IMR-90 (cell line): Measurements from ENCODE around the gene FARS2. TPM values are rescaled to one million over a fixed set of nuclear protein-coding genes. Genes with fewer than 3 reads are reported as not detected.

Experiments
- ATAC-seq: fragments of 200-7000 bp; cut with Tn5 transposase; 2 replicates; pipeline ENCODE4 v1.9.1; 2020; ENCODE audit warnings: low read depth, mild to moderate bottlenecking, moderate library complexity
- BruUV-seq: library from RNA; stranded (reverse); fragments of 400-500 nt; replicated peaks from 2 replicates; lab custom pipeline; 2021; lab: Mats Ljungman, UMichigan
- CTCF ChIA-PET: fragments of 300-600 bp; formaldehyde crosslinking; extraction: SDS; loops from one replicate; lab custom pipeline; 2021; ENCODE audit warnings: antibody characterized with exemption; lab: Yijun Ruan, JAX
- POLR2A ChIA-PET: fragments of 300-600 bp; sonication (Branson Sonifier 250); formaldehyde crosslinking; loops from one replicate; lab custom pipeline; 2022; ENCODE audit warnings: antibody characterized with exemption; ENCODE audit not compliant: unreplicated experiment; lab: Charles Lee
- DNase-seq: peaks from one replicate; pipeline ENCODE4 v3.0.0; 2013
- H2AFZ ChIP-seq: replicated peaks from 2 replicates; pipeline ENCODE3; 2013; ENCODE audit warnings: low read length, mild to moderate bottlenecking; ENCODE audit not compliant: poor library complexity
- H2AK5ac ChIP-seq: 2 replicates; pipeline ENCODE4 v1.6.1; 2013; ENCODE audit warnings: low read depth, low read length, inconsistent platforms
- H2AK9ac ChIP-seq: replicated peaks from 2 replicates; pipeline ENCODE3; 2013; ENCODE audit warnings: mild to moderate bottlenecking, low read depth, low read length, moderate library complexity; ENCODE audit not compliant: poor library complexity
- H2BK120ac ChIP-seq: 2 replicates; pipeline ENCODE4 v1.6.1; 2013; ENCODE audit warnings: low read depth, low read length, inconsistent platforms
- H2BK15ac ChIP-seq: 3 replicates; pipeline ENCODE4 v1.6.1; 2013; ENCODE audit warnings: low read depth, low read length, inconsistent platforms
- H2BK20ac ChIP-seq: 2 replicates; pipeline ENCODE4 v1.6.1; 2013; ENCODE audit warnings: low read depth, mild to moderate bottlenecking, inconsistent platforms, low read length, moderate library complexity
- H2BK5ac ChIP-seq: 2 replicates; pipeline ENCODE4 v1.6.1; 2013; ENCODE audit warnings: mild to moderate bottlenecking, low read depth, low read length, inconsistent platforms; ENCODE audit not compliant: poor library complexity, severe bottlenecking
- H3K14ac ChIP-seq: replicated peaks from 2 replicates; pipeline ENCODE4 v1.6.1; 2013; ENCODE audit warnings: low read depth, low read length, inconsistent platforms
- H3K18ac ChIP-seq: 2 replicates; pipeline ENCODE4 v1.6.1; 2013; ENCODE audit warnings: low read depth, low read length, control low read depth
- H3K23ac ChIP-seq: 2 replicates; pipeline ENCODE4 v1.6.1; 2013; ENCODE audit warnings: low read depth, low read length, inconsistent platforms
- H3K27ac ChIP-seq: 2 replicates; pipeline ENCODE4 v1.5.1; 2013; ENCODE audit warnings: mild to moderate bottlenecking, control low read depth, low read length; ENCODE audit not compliant: insufficient read depth
- H3K27me3 ChIP-seq: 2 replicates; pipeline ENCODE4 v1.6.1; 2013; ENCODE audit warnings: low read length; ENCODE audit not compliant: control insufficient read depth, insufficient read depth
- H3K36me3 ChIP-seq: 2 replicates; pipeline ENCODE4 v1.6.1; 2013; ENCODE audit warnings: low read length, mixed read lengths; ENCODE audit not compliant: control insufficient read depth, insufficient read depth
- H3K4ac ChIP-seq: 2 replicates; pipeline ENCODE4 v1.6.1; 2013; ENCODE audit warnings: low read depth, low read length, inconsistent platforms
- H3K4me1 ChIP-seq: 2 replicates; pipeline ENCODE4 v1.6.1; 2013; ENCODE audit warnings: low read length, mixed read lengths; ENCODE audit not compliant: control insufficient read depth, insufficient read depth
- H3K4me2 ChIP-seq: 2 replicates; pipeline ENCODE4 v1.6.1; 2013; ENCODE audit warnings: low read depth, mild to moderate bottlenecking, control low read depth, low read length, moderate library complexity
- H3K4me3 ChIP-seq: 2 replicates; pipeline ENCODE4 v1.5.1; 2013; ENCODE audit warnings: low read depth, mild to moderate bottlenecking, control low read depth, low read length, moderate library complexity; ENCODE audit not compliant: insufficient read depth
- H3K56ac ChIP-seq: 2 replicates; pipeline ENCODE4 v1.6.1; 2013; ENCODE audit warnings: low read length, inconsistent platforms; ENCODE audit not compliant: insufficient read depth; ENCODE audit errors: extremely low read depth
- H3K79me1 ChIP-seq, 2 experiments: 2 replicates each; pipeline ENCODE4 v1.6.1; 2013; ENCODE audit warnings: low read length in 2 of 2, inconsistent platforms in 1 of 2, low read depth in 1 of 2
- H3K9ac ChIP-seq: 2 replicates; pipeline ENCODE4 v1.6.1; 2013; ENCODE audit warnings: low read depth, low read length, control low read depth
- H3K9me1 ChIP-seq: 2 replicates; pipeline ENCODE4 v1.6.1; 2013; ENCODE audit warnings: low read length, inconsistent platforms; ENCODE audit not compliant: insufficient read depth
- H3K9me3 ChIP-seq: 2 replicates; pipeline ENCODE4 v1.6.1; 2013; ENCODE audit warnings: low read length; ENCODE audit not compliant: control insufficient read depth, insufficient read depth
- H4K20me1 ChIP-seq: 2 replicates; pipeline ENCODE4 v1.6.1; 2013; ENCODE audit warnings: low read length, inconsistent platforms; ENCODE audit not compliant: insufficient read depth
- H4K5ac ChIP-seq: 2 replicates; pipeline ENCODE4 v1.6.1; 2013; ENCODE audit warnings: mild to moderate bottlenecking, low read depth, low read length, control low read depth
- H4K8ac ChIP-seq, 2 experiments: 2 replicates each; pipeline ENCODE4 v1.6.1; 2013; ENCODE audit warnings: low read depth in 2 of 2, low read length in 2 of 2, control low read depth in 1 of 2, inconsistent platforms in 1 of 2
- H4K91ac ChIP-seq: 2 replicates; pipeline ENCODE4 v1.6.1; 2013; ENCODE audit warnings: low read depth, low read length, inconsistent platforms; ENCODE audit not compliant: insufficient read depth
- BHLHE40 ChIP-seq: fragments of 150-350 bp; IDR thresholded peaks from 2 replicates; pipeline ENCODE4 v1.6.1; 2016; ENCODE audit warnings: mild to moderate bottlenecking, low read depth, low read length
- CEBPB ChIP-seq: IDR thresholded peaks from 2 replicates; pipeline ENCODE4 v1.6.1; 2012; ENCODE audit warnings: low read depth, low read length, improper control_type of control experiment
- CHD1 ChIP-seq: IDR thresholded peaks from 2 replicates; pipeline ENCODE4 v1.6.1; 2012; ENCODE audit warnings: low read depth, low read length, improper control_type of control experiment
- CTCF ChIP-seq: conservative IDR thresholded peaks from 2 replicates; pipeline ENCODE4 v1.5.1; 2012; ENCODE audit warnings: mild to moderate bottlenecking, low read depth, low read length, improper control_type of control experiment
- FOS ChIP-seq: fragments of 150-350 bp; IDR thresholded peaks from 2 replicates; pipeline ENCODE4 v1.6.1; 2016; ENCODE audit warnings: low read depth, low read length
- MAFK ChIP-seq: IDR thresholded peaks from 2 replicates; pipeline ENCODE4 v1.6.1; 2012; ENCODE audit warnings: low read depth, low read length, improper control_type of control experiment
- MAZ ChIP-seq: IDR thresholded peaks from 2 replicates; pipeline ENCODE4 v1.6.1; 2012; ENCODE audit warnings: low read depth, mild to moderate bottlenecking, low read length, improper control_type of control experiment, moderate library complexity, borderline replicate concordance
- MXI1 ChIP-seq: IDR thresholded peaks from 2 replicates; pipeline ENCODE4 v1.6.1; 2012; ENCODE audit warnings: low read depth, mild to moderate bottlenecking, low read length, moderate library complexity, borderline replicate concordance
- NFE2L2 ChIP-seq: fragments of 150-350 bp; IDR thresholded peaks from 2 replicates; pipeline ENCODE4 v1.6.1; 2016; ENCODE audit warnings: low read depth, mild to moderate bottlenecking, low read length
- POLR2A ChIP-seq: IDR thresholded peaks from 2 replicates; pipeline ENCODE4 v1.6.1; 2012; ENCODE audit warnings: mild to moderate bottlenecking, low read depth, low read length
- RAD21 ChIP-seq: IDR thresholded peaks from 2 replicates; pipeline ENCODE4 v1.6.1; 2012; ENCODE audit warnings: low read length, improper control_type of control experiment
- RCOR1 ChIP-seq: IDR thresholded peaks from 2 replicates; pipeline ENCODE4 v1.6.1; 2012; ENCODE audit warnings: mild to moderate bottlenecking, low read length, improper control_type of control experiment; ENCODE audit not compliant: insufficient replicate concordance
- RFX5 ChIP-seq: IDR thresholded peaks from 2 replicates; pipeline ENCODE4 v1.8.0; 2012; ENCODE audit warnings: low read depth, mild to moderate bottlenecking, low read length, moderate library complexity
- SMC3 ChIP-seq: fragments of 150-350 bp; IDR thresholded peaks from 2 replicates; pipeline ENCODE4 v1.6.1; 2016; ENCODE audit warnings: low read depth, mild to moderate bottlenecking, antibody characterized with exemption, low read length, moderate library complexity
- USF2 ChIP-seq: fragments of 150-350 bp; IDR thresholded peaks from 2 replicates; pipeline ENCODE4 v1.6.1; 2017; ENCODE audit warnings: mild to moderate bottlenecking, antibody characterized with exemption, low read length, low read depth
- WGBS, 2 experiments: methylation state at CpG; one replicate each; pipeline versions ENCODE4 v1.1.5 to v1.1.7; 2013; ENCODE audit warnings: missing lambda C conversion rate in 2 of 2; ENCODE audit not compliant: insufficient read length in 1 of 2; ENCODE audit errors: extremely low coverage in 2 of 2; 5-methylcytosine and 5-hydroxymethylcytosine counted together
- dilution Hi-C: fragments of 300-500 bp; cut with HindIII; formaldehyde crosslinking; loops from one replicate; pipeline ENCODE4 v1.14.3; 2018; ENCODE audit warnings: low sequenced_read_pairs; ENCODE audit not compliant: unreplicated experiment
- in situ Hi-C: fragments of 300-500 bp; cut with MboI; formaldehyde crosslinking; loops from 3 replicates; pipeline ENCODE4 v1.14.3; 2019; ENCODE audit warnings: low sequenced_read_pairs, inconsistent platforms, mixed read lengths
- intact Hi-C: fragments of 100-400 bp; cut with micrococcal nuclease; formaldehyde crosslinking; loops from 2 replicates; pipeline ENCODE4 v1.10.0; 2022
- polyA plus RNA-seq, 3 experiments: library from polyadenylated mRNA; depleted of rRNA; stranded (reverse); fragments of >200 nt; gene quantifications; 2 replicates each; pipeline ENCODE4 v1.2.3, GENCODE V29; 2012; ENCODE audit warnings: low replicate concordance in 1 of 3
- total RNA-seq: library from RNA; depleted of rRNA; stranded (reverse); fragments of >200 nt; gene quantifications from 2 replicates; pipeline ENCODE4 v1.2.3, GENCODE V29; 2012

Gene FARS2
- total and polyA plus RNA-seq, 2 of the 4 experiments (the other 2 are of a cell fraction): 12.1 to 28.9 TPM

DNA sequence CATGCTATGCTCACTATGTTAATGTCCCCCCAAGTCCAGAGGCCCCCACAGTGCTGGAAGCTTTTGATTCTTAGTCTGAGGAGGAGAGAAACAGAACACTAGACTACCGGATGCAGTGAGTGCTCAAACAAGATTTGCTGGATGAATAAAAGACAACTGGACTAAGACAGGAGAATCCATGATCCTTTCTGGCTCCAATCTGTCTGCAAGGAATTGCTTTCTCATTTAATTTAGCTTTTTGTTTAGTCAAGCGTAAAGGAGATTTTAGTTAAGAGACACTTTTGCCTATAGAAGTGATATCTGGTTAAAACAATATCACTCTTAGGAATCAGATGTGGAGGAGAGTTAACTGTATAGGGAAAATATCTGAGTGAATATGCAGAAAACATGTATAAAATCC is 14.1 kb upstream of the FARS2 start (continued):
- no peak for TF ChIP-seq CHD1
- TF ChIP-seq BHLHE40: no peak
- TF ChIP-seq RCOR1: no peak

DNA sequence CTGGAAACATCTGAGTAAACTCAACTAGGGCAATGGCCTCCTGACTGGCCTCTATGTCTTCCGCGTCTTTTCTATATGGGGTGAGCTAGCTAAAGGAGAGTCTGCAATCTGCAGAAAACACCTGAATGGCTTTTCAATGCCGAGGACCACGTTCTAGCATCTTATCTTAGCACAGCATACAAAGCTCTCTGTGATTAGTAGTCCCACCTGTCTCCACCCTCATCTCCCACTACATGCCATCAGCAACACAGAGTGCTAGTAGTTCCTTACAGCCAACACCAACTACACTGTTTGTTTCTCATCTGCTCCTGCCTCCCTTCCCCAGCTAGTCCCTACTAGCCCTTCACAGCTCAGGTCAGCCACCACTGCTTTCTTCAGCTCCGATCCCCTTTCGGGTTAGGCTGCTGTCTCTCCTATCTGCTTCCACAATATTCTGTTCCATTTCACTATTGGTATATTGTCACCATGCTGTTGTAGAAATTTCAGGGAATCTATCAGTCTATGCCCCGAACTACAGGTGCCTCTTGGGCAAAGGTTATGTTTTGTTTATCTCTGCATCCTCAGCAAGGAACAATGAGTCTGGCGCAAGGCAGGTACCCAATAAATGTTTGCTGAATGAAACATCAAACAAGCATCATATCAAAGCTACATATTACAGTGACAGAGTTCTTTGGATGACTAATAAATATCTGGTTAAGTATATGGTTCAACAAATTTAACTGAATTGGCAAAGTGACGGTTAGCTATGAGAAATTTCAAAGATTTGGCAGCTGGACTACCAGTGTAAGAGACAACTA is 12.8 kb upstream of the FARS2 start:
- Histone ChIP-seq H3K4ac (no peak overlapping the region), H4K20me1 (no peaks in the 10 kb centered on the region), H3K9ac (no peak overlapping the region), H4K5ac (no peak overlapping the region), H3K36me3 (no peaks in the 10 kb centered on the region; the same call in 1 of the 2 replicates), H2AK9ac (no peak overlapping the region), H2AK5ac (no peak overlapping the region), H2BK120ac (no peak overlapping the region), H3K27me3 (no peaks in the 10 kb centered on the region), H3K4me1 (no peaks in the 10 kb centered on the region), H3K56ac (no peak overlapping the region), H2BK5ac (no peak overlapping the region), H3K27ac (no peak overlapping the region), H3K9me1 (peaks cover 10% of the 10 kb centered on the region), H2BK20ac (no peak overlapping the region), H4K8ac (no peak overlapping the region), H3K9me3 (no peaks in the 10 kb centered on the region), H3K4me2 (no peak overlapping the region), H2BK15ac (no peak overlapping the region), H2AFZ (no peak overlapping the region), H3K18ac (no peak overlapping the region), H3K14ac (no peak overlapping the region), H3K79me1 (peaks cover 10 to 35% of the 10 kb centered on the region in 2 experiments), H3K23ac (no peak overlapping the region), H4K91ac (no peak overlapping the region), H3K4me3 (no peak overlapping the region)
- BruUV-seq: no TSS peak
- intact Hi-C loops: no loop called here
- ChIA-PET CTCF (no interaction called here), POLR2A (no interaction called here)
- dilution Hi-C loops: no loop called here
- ATAC-seq: no peak
- DNase-seq: no peak
- WGBS, 2 experiments: 78% methylated on average over 3 of the region's 9 CpGs; no CpG with 5 or more reads in 1 of the 2 experiments
- in situ Hi-C loops: no loop called here
- no peak for TF ChIP-seq BHLHE40
- TF ChIP-seq RCOR1: no peak
- TF ChIP-seq MAZ: no peak
- no peak for TF ChIP-seq RAD21
- TF ChIP-seq SMC3: no peak
- no peak for TF ChIP-seq USF2
- no peak for TF ChIP-seq MXI1
- no peak for TF ChIP-seq NFE2L2
- no peak for TF ChIP-seq FOS
- no peak for TF ChIP-seq CTCF
- TF ChIP-seq POLR2A: no peak
- TF ChIP-seq RFX5: no peak
- no peak for TF ChIP-seq CEBPB
- TF ChIP-seq MAFK: no peak
